ENCODE data around the gene PTGES2. TPM values are rescaled to one million over a fixed set of nuclear protein-coding genes. Genes with fewer than 3 reads are reported as not detected.

The PTGES2 gene
- total and polyA plus RNA-seq, 2 of the 13 experiments (the other 11 are each of a cell fraction or from before 2014, with no cell fraction given) = 63.7 to 79.8 TPM

DNA sequence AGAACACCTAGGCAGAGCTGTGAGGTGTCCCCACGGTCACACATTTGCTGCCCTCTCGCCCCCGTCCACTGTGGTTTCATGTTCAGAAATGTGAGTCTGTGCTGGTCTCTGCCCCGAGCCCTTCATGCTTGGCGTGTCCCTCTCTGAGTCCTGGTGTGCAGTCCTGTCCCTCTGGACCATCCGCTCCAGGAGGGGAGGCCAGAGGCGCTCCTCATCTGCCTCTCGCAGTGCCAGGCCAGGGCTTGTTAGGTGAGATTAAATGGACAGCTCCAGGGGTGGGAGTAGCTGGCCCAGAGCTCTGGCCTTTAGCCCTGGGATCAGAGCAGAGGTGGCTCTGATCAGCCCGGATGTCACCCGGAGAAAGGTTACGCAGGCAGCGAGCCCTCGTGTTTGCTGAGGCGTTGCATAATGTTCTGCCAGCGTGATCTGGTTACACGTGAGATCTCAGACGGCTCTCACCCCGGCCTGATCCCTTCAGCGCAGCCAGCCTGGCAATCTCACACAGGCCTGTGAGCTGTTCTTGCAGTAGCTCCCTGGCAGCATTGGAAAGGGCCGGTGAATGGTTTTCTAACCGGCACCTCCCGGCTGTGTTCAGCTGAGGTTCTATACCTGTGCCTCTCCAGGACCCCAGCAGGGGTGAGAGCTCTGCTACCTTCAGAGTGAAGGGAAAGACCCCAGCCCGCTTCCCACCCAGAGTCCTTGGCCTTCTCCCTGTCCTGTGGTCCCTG, 24.5 kb downstream of the PTGES2 start (continued):
- TF ChIP-seq, protein P1, sequence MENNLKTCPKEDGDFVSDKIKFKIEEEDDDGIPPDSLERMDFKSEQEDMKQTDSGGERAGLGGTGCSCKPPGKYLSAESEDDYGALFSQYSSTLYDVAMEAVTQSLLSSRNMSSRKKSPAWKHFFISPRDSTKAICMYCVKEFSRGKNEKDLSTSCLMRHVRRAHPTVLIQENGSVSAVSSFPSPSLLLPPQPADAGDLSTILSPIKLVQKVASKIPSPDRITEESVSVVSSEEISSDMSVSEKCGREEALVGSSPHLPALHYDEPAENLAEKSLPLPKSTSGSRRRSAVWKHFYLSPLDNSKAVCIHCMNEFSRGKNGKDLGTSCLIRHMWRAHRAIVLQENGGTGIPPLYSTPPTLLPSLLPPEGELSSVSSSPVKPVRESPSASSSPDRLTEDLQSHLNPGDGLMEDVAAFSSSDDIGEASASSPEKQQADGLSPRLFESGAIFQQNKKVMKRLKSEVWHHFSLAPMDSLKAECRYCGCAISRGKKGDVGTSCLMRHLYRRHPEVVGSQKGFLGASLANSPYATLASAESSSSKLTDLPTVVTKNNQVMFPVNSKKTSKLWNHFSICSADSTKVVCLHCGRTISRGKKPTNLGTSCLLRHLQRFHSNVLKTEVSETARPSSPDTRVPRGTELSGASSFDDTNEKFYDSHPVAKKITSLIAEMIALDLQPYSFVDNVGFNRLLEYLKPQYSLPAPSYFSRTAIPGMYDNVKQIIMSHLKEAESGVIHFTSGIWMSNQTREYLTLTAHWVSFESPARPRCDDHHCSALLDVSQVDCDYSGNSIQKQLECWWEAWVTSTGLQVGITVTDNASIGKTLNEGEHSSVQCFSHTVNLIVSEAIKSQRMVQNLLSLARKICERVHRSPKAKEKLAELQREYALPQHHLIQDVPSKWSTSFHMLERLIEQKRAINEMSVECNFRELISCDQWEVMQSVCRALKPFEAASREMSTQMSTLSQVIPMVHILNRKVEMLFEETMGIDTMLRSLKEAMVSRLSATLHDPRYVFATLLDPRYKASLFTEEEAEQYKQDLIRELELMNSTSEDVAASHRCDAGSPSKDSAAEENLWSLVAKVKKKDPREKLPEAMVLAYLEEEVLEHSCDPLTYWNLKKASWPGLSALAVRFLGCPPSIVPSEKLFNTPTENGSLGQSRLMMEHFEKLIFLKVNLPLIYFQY (CRISPR knock-in tag; IDR thresholded peaks at IDR 0.05; ENCODE audit: borderline replicate concordance) = peak; percentile 94
- TF ChIP-seq ZNF629 (CRISPR knock-in tag; conservative IDR thresholded peaks at IDR 0.05) (peak; percentile 65), REL (CRISPR knock-in tag; conservative IDR thresholded peaks at IDR 0.05) (peak; percentile 73; the same call in 1 of the 2 replicates), FOXK1 (CRISPR knock-in tag; IDR thresholded peaks at IDR 0.05; ENCODE audit: borderline replicate concordance, low read depth) (peak; percentile 80; the same call in 1 of the 2 replicates), ZBTB42 (CRISPR knock-in tag; IDR thresholded peaks at IDR 0.05) (peak; percentile 93; the same call in 1 of the 2 replicates), KDM3A (CRISPR knock-in tag; IDR thresholded peaks at IDR 0.05; ENCODE audit: low read depth) (peak; percentile 90), ZNF816 (CRISPR knock-in tag; IDR thresholded peaks at IDR 0.05; ENCODE audit: borderline replicate concordance) (no peak), MATR3 (CRISPR knock-in tag; IDR thresholded peaks at IDR 0.05) (no peak), TBL1XR1 (IDR thresholded peaks at IDR 0.05; ENCODE audit: borderline replicate concordance, low read length, partially characterized antibody) (peak; percentile 88), SMARCE1 (IDR thresholded peaks at IDR 0.05; ENCODE audit: borderline replicate concordance) (no peak), CCDC6 (CRISPR knock-in tag; IDR thresholded peaks at IDR 0.05) (peak; percentile 98), EZH2 (conservative IDR thresholded peaks at IDR 0.05; ENCODE audit: low read depth, low read length) (no peak)
- TF ChIP-seq, protein P2, sequence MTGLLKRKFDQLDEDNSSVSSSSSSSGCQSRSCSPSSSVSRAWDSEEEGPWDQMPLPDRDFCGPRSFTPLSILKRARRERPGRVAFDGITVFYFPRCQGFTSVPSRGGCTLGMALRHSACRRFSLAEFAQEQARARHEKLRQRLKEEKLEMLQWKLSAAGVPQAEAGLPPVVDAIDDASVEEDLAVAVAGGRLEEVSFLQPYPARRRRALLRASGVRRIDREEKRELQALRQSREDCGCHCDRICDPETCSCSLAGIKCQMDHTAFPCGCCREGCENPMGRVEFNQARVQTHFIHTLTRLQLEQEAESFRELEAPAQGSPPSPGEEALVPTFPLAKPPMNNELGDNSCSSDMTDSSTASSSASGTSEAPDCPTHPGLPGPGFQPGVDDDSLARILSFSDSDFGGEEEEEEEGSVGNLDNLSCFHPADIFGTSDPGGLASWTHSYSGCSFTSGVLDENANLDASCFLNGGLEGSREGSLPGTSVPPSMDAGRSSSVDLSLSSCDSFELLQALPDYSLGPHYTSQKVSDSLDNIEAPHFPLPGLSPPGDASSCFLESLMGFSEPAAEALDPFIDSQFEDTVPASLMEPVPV (CRISPR knock-in tag; IDR thresholded peaks at IDR 0.05) = peak; percentile 84
- TF ChIP-seq, protein P3, sequence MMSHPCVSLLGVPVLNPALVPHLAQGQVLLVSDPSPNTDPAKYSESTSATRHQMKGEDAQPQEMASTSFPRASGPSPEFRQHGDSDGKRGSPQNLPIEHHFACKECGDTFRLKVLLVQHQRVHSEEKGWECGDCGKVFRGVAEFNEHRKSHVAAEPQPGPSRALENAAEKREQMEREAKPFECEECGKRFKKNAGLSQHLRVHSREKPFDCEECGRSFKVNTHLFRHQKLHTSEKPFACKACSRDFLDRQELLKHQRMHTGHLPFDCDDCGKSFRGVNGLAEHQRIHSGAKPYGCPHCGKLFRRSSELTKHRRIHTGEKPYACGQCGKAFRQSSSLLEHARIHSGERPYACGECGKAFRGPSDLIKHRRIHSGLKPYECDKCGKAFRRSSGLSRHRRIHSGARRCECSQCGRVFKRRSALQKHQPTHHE (CRISPR knock-in tag; IDR thresholded peaks at IDR 0.05; ENCODE audit: borderline replicate concordance) = no peak
- TF ChIP-seq, protein P4, sequence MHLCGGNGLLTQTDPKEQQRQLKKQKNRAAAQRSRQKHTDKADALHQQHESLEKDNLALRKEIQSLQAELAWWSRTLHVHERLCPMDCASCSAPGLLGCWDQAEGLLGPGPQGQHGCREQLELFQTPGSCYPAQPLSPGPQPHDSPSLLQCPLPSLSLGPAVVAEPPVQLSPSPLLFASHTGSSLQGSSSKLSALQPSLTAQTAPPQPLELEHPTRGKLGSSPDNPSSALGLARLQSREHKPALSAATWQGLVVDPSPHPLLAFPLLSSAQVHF (CRISPR knock-in tag; IDR thresholded peaks at IDR 0.05) = peak; percentile 87; the same call in 1 of the 2 replicates
- TF ChIP-seq, protein P5, sequence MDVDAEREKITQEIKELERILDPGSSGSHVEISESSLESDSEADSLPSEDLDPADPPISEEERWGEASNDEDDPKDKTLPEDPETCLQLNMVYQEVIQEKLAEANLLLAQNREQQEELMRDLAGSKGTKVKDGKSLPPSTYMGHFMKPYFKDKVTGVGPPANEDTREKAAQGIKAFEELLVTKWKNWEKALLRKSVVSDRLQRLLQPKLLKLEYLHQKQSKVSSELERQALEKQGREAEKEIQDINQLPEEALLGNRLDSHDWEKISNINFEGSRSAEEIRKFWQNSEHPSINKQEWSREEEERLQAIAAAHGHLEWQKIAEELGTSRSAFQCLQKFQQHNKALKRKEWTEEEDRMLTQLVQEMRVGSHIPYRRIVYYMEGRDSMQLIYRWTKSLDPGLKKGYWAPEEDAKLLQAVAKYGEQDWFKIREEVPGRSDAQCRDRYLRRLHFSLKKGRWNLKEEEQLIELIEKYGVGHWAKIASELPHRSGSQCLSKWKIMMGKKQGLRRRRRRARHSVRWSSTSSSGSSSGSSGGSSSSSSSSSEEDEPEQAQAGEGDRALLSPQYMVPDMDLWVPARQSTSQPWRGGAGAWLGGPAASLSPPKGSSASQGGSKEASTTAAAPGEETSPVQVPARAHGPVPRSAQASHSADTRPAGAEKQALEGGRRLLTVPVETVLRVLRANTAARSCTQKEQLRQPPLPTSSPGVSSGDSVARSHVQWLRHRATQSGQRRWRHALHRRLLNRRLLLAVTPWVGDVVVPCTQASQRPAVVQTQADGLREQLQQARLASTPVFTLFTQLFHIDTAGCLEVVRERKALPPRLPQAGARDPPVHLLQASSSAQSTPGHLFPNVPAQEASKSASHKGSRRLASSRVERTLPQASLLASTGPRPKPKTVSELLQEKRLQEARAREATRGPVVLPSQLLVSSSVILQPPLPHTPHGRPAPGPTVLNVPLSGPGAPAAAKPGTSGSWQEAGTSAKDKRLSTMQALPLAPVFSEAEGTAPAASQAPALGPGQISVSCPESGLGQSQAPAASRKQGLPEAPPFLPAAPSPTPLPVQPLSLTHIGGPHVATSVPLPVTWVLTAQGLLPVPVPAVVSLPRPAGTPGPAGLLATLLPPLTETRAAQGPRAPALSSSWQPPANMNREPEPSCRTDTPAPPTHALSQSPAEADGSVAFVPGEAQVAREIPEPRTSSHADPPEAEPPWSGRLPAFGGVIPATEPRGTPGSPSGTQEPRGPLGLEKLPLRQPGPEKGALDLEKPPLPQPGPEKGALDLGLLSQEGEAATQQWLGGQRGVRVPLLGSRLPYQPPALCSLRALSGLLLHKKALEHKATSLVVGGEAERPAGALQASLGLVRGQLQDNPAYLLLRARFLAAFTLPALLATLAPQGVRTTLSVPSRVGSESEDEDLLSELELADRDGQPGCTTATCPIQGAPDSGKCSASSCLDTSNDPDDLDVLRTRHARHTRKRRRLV (CRISPR knock-in tag; IDR thresholded peaks at IDR 0.05) = peak; percentile 73; the same call in 1 of the 2 replicates
